ENCODE results near the gene AZIN2. TPM values are rescaled to one million over a fixed set of nuclear protein-coding genes. Genes with fewer than 3 reads are reported as not detected.
"Not testable (repeated sequence)": the region's sequence is repeated elsewhere in the genome, so short reads cannot be mapped to it uniquely, and the experiment has no call there.

Gene AZIN2
- total RNA-seq, 1 donor from 2014 or later: 11.8 TPM

DNA sequence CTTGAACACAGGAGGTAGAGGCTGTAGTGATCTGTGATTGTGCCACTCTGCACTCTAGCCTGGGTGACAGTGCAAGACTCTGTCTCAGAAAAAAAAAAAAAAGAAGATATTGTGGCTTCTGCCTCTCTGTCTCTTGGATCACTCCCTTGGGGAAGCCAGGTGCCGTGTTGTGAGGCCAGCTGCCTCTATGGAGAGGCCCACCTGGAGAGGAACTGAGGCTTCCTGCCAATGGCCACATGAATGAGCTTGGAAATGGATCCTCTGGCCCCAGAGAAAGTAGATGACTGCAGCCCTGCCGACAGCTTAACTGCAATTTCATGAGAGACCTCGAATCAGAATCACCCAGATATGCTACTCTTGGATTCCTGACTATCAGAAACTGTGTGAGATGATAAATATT lies 24.5 kb upstream of the AZIN2 start:
- DNase-seq (ENCODE audit: low spot score in 2 of 2): no peak

DNA sequence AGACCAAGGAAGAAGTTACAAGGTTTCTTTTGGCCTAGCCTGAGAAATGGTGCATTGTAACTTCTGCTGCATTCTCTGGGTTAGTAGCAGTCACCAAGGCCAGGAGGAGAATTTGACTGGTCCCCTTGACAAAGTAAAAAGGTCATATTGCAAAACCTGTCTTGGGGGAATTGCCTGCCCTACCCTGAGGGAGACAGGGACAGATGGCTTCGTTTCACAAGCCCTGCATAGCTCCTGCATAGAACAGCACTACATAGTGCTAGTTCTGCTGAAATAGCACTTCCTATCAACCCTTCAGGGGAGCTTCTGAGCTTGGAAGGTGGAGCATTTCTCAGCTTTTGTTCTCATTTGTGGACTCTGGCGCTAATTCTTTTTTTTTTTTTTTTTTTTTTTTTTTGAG lies 23.9 kb upstream of the AZIN2 start:
- DNase-seq (ENCODE audit: low spot score in 2 of 2) (no peak), FAIRE-seq (no peak)

More for the DNA sequence above, 24.5 kb upstream of the AZIN2 start:
- FAIRE-seq: no peak

DNA sequence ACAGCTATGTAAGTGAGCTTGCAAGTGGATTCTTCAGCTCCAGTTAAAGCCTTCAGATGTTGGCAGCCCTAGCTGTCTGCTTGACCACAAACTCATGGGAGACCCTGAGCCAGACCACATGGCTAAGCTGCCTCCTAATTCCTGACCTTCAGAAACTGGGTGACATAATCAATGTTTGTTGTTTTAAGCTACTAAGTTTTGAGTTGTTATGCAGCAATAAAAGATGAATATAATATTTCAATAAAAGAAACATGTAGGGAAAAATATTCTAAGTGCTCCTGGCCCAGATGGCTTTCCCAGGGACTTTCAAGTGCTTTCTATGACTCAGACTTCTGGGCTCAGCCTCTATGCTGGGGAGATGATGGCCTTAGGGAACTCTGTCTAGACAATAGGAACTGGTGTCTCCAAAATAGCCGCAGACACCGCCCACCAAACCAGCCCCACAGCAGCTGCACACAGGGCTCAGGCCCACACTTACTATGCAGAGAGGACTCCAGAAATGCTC lies 20.3 kb upstream of the AZIN2 start:
- DNase-seq (ENCODE audit: low spot score in 2 of 2): peak in 1 of 2 donors; percentile 58

DNA sequence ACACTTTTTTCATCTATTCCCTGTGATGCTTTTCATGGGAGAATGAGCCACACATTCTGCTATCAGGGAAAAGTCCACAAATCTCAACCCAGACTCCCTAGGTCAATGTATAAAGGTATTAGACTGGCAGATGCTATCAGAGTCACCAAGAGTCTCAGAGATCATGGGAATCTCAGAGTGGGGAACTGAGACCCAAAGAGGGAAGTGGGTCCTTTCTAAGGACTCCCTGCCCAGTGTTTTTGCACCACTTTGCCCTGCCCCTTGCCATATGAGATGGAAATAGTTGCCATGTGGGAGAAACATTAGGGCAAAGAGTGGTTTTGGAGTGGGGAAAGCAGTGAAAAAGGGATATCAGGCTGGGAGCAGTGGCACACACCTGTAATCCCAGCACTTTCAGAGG lies 19.1 kb upstream of the AZIN2 start:
- DNase-seq (ENCODE audit: low spot score in 2 of 2): no peak
- FAIRE-seq: no peak

More for the DNA sequence above, 20.3 kb upstream of the AZIN2 start:
- FAIRE-seq: no peak

DNA sequence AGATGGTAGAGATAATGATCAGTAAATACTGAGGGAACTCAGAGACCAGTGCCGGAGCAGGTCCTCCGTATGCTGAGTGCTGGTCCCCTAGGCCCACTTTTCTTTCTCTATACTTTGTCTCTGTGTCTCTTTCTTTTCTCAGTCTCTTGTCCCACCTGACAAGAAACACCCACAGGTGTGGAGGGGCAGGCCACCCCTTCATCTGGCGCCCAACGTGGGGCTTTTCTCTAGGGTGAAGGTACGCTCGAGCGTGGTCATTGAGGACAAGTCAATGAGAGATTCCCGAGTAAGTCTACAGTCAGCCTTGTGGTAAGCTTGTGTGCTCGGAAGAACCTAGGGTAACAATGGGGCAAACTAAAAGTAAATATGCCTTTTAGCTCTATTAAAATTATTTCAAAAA lies 16.7 kb upstream of the AZIN2 start:
- not testable (repeated sequence) for DNase-seq (ENCODE audit: low spot score in 2 of 2); FAIRE-seq

DNA sequence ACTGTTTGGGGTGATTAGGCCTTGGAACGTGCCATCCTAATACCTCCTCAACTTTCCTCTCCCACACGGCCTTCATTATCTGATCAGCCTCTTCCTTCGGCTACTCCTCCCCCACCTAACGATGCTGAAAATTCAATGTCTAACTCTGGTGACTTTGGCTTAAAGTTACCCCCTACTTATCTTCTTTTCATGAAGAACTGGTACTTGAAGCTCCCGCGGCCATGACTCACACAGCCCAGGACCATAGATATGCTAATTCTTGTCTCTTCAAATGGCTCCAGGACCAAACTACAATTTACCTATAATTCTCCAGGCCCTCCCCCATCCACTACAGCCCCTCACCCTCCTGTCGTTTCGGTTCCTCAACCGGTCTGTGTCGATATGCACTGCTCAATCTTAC lies 15.7 kb upstream of the AZIN2 start:
- DNase-seq (ENCODE audit: low spot score in 2 of 2): no peak
- no peak for FAIRE-seq

DNA sequence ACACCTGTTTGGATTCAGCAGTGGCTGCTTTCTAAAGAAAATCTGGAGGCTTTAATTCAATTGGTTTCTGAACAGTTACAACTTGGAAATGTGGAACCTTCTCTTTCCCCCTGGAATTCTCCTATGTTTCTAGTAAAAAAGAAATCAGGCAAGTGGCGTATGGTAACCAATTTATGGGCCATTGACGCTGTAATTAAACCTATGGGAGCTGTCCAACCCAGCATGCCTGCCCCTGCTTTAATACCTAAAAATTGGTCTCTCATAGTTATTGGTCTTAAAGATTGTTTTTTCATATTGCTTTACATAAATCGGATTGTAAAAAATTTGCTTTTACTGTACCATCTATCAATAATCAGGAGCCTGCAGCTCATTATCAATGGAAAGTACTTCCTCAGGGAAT lies 14.5 kb upstream of the AZIN2 start:
- not testable (repeated sequence) for DNase-seq (ENCODE audit: low spot score in 2 of 2); FAIRE-seq

DNA sequence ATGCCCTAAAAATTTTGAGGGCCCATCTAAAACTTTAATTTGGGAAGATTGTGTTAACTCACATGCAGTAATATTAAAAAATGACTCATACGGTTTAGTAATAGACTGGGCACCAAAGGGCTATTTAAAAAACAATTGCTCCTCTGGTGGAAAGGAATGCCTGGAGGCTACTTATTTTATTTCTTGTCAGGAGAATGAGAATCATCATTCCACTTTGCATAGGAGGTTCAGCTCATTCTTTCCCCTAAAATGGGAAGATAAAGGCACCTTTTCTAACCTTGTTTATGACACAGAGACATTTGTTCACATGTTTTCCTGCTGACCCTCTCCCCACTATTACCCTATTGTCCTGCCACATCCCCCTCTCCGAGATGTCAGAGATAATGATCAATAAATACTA lies 12.8 kb upstream of the AZIN2 start:
- FAIRE-seq; DNase-seq (ENCODE audit: low spot score in 2 of 2): not testable (repeated sequence)

DNA sequence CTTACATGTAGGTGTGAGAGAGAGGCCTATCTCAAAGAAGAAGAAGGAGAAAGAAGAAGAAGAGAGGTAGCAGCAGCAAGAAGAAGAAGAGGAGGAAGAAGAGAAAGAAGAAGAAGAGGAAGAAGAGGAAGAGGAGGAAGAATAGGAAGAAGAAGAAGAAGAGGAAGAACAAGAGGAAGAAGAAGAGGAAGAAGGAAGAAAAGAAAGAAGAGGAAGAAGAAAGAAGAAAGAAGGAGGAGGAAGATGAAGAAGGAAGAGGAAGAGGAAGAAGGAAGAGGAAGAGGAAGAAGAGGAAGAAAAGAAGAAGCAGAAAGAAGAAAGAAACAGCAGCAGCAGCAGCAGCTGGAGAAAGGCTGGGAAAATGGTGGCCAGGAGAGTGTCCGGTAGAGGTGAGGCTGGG lies 10.3 kb upstream of the AZIN2 start:
- FAIRE-seq (no peak), DNase-seq (ENCODE audit: low spot score in 2 of 2) (no peak)

DNA sequence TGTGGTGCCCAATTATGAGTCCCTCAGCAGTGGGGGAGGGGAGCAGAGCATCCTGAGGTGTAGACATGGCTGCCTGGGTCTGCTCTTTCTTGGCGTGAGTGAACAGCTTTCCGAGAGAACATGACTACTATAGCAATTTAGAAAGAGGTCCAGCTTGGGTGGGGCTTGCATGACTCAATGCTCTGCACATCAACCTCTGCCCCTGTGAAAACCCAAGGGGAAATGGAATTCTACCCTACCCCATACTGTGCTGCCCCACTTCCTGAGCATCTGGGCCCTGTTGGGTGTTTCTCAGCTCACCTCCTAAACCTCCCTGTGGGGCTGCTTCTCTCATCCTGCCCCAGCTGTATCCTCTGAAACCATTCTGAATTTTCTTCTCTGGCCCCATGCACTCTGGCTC lies 8.2 kb upstream of the AZIN2 start:
- FAIRE-seq: no peak

DNA sequence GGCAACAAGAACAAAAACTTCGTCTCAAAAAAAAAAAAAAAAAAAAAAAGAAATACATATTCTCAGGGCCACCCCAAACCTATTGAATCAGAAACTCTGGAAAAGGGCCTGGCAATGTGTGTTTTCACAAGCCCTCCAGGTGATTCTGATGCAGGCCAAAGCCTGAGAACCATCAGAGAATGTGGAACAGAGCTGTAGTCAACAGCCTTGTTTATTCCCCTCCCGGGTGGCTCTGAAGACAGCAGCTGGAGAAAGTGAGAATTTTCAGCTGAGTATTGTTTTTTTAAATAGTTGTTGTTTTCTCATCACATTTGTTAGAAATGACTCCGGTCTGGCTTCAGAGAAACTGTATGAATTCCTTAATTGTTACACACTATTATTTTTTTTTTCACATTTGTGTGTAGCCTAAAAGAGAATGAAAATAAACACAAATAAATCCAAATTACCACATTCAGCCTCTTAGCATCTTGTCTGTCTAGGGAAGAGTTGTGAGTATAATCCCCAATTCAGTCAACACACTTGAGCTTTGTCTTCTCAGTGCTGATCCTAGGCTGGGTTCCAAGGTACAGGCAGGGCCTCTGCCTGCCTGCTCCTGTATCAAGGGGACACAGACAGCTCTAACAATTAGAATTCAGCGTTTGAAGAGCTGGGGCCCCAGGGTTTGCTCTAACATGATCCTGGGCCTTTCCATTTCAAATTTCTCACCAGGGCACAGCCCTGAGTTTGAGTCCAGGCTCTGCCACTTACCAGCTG lies 6.6 kb upstream of the AZIN2 start:
- FAIRE-seq (peak; percentile 88), DNase-seq (ENCODE audit: low spot score in 2 of 2) (peak in 1 of 2 donors; percentile 55)

More for the DNA sequence above, 8.2 kb upstream of the AZIN2 start:
- no peak for DNase-seq (ENCODE audit: low spot score in 2 of 2)

DNA sequence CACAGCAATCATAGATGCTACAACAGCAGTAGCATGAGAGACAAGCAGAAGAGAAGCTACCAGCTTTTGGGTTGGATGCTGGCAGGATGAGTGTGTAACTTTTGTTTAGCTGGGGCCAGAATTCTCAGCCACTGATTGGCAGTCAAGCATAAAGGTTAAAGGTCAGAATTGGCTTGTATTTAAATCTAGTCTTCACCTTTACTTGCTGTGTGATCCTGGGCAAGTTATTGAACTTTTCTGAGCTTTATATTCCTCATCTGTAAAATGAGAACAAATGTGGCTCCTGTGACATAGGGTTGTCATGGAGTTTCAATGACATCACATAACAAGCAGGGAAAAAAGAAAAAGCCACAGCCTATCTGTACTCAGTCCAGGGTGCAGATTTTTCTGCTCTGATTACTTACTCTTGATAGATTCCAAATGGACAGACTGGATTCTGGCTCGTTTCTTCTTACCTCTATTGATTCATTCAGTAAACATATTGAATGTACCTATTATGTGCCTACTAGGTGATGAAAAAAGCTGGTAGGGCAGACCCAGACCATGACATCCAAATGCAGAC lies 2.8 kb upstream of the AZIN2 start:
- DNase-seq (ENCODE audit: low spot score in 2 of 2) (no peak), FAIRE-seq (no peak)

DNA sequence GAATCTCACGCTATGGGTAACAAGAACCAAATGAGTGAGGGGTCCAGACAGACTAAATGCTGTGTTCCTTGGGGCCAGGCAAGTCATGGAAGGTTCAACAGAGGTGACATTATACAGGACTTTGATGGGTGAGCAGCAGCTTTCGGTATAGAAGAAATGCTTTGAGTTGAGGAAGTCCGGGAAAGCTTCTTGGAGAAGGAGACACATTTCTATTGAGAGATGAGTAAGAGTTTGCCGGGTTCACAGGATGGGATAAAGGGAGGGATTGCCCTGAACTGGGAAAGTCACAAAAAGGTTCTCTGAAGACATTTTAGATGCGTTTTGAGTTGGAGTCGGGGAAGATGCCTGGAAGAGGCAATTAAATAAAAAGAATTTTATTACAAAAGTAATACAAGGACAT lies 580 bp upstream of the AZIN2 start:
- DNase-seq (ENCODE audit: low spot score in 2 of 2): no peak
- FAIRE-seq: no peak

DNA sequence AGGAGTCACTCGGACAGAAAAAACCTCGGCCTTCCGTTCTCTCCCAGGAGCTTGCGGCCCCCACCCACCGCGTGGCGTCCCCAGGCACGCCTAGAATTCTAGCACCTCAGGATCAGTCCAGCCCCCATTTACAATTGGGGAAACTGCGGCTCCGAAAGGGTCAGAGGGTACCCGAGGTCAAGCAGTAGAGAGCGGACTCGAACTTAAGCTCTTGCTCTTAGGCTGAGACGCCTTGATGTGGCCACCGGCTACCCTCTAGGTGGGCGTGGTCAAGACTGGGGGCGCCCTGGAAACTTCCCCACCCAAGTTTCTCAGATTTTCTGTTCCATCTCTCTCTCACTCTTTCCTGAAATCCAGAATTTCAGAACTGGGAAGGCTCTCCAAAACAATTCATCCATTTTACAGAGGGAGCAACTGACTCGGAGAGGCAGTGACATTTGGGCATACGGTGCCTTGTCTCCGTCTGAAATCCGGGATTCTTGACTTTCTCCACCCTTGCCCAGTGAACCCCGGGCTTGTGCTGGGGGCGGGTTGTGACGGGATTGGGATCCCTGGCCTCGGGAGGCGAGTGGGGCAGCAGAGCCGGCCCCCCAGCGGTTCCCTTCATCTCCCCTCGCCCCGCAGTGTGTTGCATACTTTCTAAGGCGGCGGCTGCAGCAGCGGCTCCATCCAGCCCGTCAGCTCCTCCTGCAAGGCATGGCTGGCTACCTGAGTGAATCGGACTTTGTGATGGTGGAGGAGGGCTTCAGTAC lies 777 bp downstream of the AZIN2 start:
- FAIRE-seq (no peak), DNase-seq (ENCODE audit: low spot score in 2 of 2) (no peak)

DNA sequence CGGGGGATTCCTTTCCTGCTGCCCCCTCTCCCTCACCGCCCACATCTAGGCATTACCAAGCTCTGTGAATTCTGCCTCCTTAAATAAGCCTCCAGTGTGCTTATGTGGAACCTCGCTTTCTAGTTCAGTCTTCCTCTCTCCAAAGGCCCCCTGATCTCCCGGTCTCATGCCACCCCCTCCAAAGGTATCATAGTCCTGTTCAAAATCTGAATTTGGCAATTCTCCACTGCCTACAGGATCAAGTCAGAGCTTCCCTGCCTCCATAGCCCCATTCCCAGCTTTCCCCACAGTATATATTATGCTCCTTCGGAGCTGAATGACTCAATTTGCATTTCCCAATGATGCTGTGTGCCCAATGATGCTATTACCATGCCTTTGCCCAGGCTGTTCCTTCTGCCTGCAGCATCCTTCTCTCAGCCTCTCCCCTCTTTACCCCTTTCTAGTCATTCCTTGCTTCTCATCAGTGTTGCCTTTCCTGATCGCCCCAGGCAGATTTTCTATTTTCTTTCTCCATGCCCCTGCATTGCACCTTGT lies 1.7 kb downstream of the AZIN2 start:
- DNase-seq (ENCODE audit: low spot score in 2 of 2): no peak
- no peak for FAIRE-seq

DNA sequence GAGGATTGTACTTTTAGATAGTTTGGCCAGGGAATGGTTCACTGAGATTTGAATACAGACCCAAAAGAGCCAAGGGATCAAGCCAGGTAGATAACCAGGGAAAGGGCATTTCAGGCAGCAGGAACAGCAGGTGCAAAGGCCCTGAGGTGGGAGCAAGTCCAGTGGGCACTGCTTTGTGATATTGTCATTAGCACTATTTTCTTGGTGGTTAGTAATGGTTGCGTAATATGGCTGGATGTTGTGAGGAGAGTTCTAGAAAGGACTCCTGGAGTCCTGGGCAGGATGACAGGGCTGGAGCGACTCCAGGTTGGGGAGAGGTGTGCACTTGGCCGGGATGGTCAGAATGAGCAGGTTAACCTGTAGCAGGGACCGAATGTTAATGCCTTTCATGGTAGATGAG lies 4.4 kb downstream of the AZIN2 start:
- DNase-seq (ENCODE audit: low spot score in 2 of 2) (no peak), FAIRE-seq (no peak)

DNA sequence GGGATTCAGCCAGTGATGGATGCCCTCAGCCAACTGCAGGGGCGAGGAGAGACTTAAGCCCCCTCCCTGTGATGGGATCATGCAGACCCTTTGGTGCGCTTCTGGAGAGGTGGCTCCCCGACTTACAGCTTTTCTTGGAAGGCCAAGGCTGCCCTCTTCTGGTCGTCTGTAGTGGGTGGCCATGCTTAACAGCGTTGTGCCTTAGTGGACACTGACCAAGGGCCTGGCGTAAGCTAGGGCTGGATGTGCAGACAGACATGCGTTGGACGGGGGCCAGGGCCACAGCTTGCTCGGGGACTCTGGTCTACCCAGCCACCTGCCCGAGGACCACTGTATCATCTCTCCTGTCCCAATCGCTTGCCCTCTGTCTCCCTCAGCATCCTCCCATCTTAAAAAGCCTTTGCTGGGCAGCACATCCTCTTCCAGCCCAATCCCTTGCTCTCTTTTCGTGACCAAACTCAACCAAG lies 5.5 kb downstream of the AZIN2 start:
- DNase-seq (ENCODE audit: low spot score in 2 of 2): peak in 1 of 2 donors; percentile 53
- FAIRE-seq: no peak

DNA sequence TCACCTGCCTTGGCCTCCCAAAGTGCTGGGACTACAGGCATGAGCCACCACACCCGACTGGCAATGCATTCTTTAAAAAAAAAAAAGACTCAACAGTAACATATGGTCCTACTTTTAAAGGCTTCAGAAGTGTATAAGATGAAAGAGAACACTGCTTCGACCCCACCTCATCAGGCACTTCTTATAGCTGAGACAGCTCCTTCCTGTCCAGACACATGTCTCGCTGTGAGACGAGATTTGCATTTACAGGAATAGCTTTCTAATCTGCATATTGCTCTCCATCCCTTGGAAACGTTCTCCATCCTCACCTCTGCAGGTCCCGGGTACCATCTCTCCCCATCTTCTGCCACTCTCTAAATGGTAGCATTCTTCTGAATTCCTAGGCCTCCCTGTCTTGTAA lies 6.7 kb downstream of the AZIN2 start:
- DNase-seq (ENCODE audit: low spot score in 2 of 2): no peak
- no peak for FAIRE-seq

DNA sequence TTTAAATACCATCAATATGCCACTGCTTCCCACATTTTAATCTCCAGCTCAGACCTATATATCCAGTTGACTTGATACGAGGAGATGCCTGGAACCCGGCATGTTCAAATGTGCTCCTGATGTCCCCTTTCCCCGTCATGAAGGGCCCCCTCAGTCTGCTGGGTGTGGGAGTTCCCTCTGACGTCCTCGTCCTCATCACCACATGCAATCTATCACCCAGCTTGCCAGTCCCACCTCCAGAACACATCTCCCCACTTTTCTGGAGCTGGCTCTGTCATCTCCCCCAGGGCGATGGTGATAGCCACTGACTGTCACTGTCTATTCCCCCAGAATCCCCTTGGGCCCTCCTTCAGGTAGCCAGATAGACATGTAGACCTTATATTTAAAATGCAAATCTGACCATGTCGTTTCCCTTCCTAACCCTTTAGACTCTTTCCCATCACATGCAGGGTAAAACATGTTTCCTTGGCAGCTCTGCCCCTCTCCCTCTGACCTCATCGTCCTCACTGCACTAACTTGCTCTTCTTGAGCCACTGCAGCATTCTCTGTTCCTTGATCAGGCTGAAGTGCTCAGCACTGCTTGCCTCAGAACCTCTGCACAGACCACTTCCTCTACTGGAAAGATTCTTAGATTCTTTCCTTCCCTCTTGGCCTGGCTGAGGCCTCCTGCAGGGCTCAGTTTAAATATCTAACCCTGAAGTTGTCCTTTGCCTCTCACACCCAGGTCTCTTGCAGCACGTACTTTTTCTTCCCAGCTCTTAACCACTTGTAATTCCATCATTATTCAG lies 7.4 kb downstream of the AZIN2 start:
- FAIRE-seq (no peak), DNase-seq (ENCODE audit: low spot score in 2 of 2) (no peak)

DNA sequence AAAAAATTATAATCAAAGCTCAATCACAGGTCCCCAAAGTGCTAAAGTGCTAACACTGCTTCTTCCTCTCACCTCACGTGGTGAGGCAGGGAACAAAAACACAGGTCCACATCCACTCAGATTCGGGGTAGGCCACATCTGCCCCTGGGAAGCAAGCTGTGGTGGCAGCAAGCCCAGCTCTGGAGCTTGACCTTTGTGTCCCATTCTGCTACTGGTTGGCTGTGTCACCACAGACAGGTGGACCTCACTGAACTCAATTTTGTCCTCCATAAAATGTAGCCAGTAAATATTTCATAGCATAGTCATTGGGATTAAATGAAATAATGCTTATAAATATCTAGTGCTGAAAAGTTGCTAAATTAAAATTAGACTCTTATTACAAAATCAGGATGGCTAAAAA lies 8.5 kb downstream of the AZIN2 start:
- no peak for DNase-seq (ENCODE audit: low spot score in 2 of 2)
- FAIRE-seq: no peak
